ENCODE data around the gene SLC35E4. TPM values are rescaled to one million over a fixed set of nuclear protein-coding genes. Genes with fewer than 3 reads are reported as not detected.
"Not testable (repeated sequence)": the region's sequence is repeated elsewhere in the genome, so short reads cannot be mapped to it uniquely, and the experiment has no call there.

The SLC35E4 gene
- total and polyA plus RNA-seq, 4 donors = 0.14 to 1.2 (median 0.30) TPM

DNA sequence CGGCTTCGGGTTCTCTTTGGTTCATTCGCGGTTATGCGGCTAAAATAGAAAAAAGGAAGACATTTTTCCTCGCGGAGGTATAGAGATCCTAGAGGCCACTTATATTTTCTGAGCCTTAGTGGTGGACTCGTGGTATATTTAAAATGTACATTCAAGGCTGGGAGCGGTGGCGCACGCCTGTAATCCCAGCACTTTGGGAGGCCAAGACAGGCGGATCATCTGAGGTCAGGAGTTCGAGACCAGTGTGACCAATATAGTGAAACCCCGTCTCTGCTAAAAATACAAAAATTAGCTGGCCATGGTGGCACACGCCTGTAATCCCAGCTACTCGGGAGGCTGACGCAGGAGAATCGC lies 43.2 kb upstream of the SLC35E4 start:
- not testable (repeated sequence) for H3K9me3 ChIP-seq (ENCODE audit: control insufficient read depth in 4 of 4, low read length in 3 of 4); H3K27me3 ChIP-seq (ENCODE audit: control insufficient read depth in 4 of 4, insufficient read depth in 4 of 4, low read length in 3 of 4); DNase-seq (ENCODE audit: low spot score); H3K9ac ChIP-seq (ENCODE audit: low read depth in 1 of 2, low read length in 2 of 2); H3K27ac ChIP-seq (ENCODE audit: low read depth in 1 of 2, low read length in 2 of 2)
- peak; percentile 1 for TF ChIP-seq YY1 (IDR thresholded peaks at IDR 0.05)
- 34% methylated on average over 18 of the region's 18 CpGs for WGBS
- Histone ChIP-seq H3K36me3 (ENCODE audit: control insufficient read depth in 4 of 4, insufficient read depth in 3 of 4, low read depth in 1 of 4, low read length in 3 of 4) (peaks cover 9 to 18% (median 16%) of the 10 kb centered on the region in 4 donors), H3K4me1 (ENCODE audit: control insufficient read depth in 4 of 4, insufficient read depth in 4 of 4, low read length in 3 of 4) (peaks cover 0 to 18% (median 12%) of the 10 kb centered on the region in 4 donors), H3K4me3 (ENCODE audit: low read depth in 1 of 3, low read length in 3 of 3) (peak overlapping the region in 1 of 3 donors; percentile 17)

- H3K9me3 ChIP-seq (ENCODE audit: control insufficient read depth in 4 of 4, low read length in 3 of 4) = no peaks in the 10 kb centered on the region
- no peaks in the 10 kb centered on the region for H3K36me3 ChIP-seq (ENCODE audit: control insufficient read depth in 4 of 4, insufficient read depth in 3 of 4, low read depth in 1 of 4, low read length in 3 of 4)
- no peak for TF ChIP-seq TAF1 (conservative IDR thresholded peaks at IDR 0.05)
- no peak for TF ChIP-seq RXRA (IDR thresholded peaks at IDR 0.05)
- no peak for TF ChIP-seq SP1 (IDR thresholded peaks at IDR 0.05)
- H3K9ac ChIP-seq (ENCODE audit: low read depth in 1 of 2, low read length in 2 of 2) = no peak overlapping the region
- no peak overlapping the region for H3K4me3 ChIP-seq (ENCODE audit: low read depth in 1 of 3, low read length in 3 of 3)
- H3K27me3 ChIP-seq (ENCODE audit: control insufficient read depth in 4 of 4, insufficient read depth in 4 of 4, low read length in 3 of 4) = no peaks in the 10 kb centered on the region
- WGBS = 65% methylated on average over 2 of the region's 2 CpGs
- no peak overlapping the region for H3K27ac ChIP-seq (ENCODE audit: low read depth in 1 of 2, low read length in 2 of 2)
- DNase-seq (ENCODE audit: low spot score) = no peak
- H3K4me1 ChIP-seq (ENCODE audit: control insufficient read depth in 4 of 4, insufficient read depth in 4 of 4, low read length in 3 of 4) = peaks cover 0 to 7% (median 3%) of the 10 kb centered on the region in 4 donors
These were observed 39.4 kb upstream of the SLC35E4 start for GRCh38 chr22:30596199-30596598.

DNA sequence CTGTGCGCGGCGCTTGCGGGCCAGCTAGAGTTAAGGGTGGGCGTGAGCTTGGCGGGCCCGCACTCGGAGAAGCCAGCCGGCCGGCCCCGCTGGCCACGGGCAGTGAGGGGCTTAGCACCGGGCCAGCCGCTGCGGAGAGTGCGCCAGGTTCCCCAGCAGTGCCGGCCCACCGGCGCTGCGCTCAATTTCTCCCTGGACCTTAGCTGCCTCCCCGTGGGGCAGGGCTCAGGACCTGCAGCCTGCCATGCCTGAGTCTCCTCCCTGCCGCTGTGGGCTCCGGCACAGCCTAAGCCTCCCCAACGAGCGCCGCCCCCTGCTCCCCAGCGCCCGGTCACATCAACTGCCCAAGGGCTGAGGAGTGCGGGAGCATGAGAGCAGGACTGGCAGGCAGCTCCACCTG lies 38.7 kb upstream of the SLC35E4 start:
- H3K9me3 ChIP-seq (ENCODE audit: control insufficient read depth in 4 of 4, low read length in 3 of 4) = no peaks in the 10 kb centered on the region
- DNase-seq (ENCODE audit: low spot score) = no peak
- 92% methylated on average over 29 of the region's 29 CpGs for WGBS
- TF ChIP-seq ZBTB33 (IDR thresholded peaks at IDR 0.05) (no peak), RXRA (IDR thresholded peaks at IDR 0.05) (no peak), NR2F2 (IDR thresholded peaks at IDR 0.05) (no peak), SP1 (IDR thresholded peaks at IDR 0.05) (no peak), YY1 (IDR thresholded peaks at IDR 0.05) (no peak), FOXA1 (IDR thresholded peaks at IDR 0.05) (no peak), HNF4G (IDR thresholded peaks at IDR 0.05) (no peak), FOXA2 (IDR thresholded peaks at IDR 0.05) (no peak), GABPA (IDR thresholded peaks at IDR 0.05 in 1 of 2, conservative IDR thresholded peaks at IDR 0.05 in 1 of 2) (no peak), TAF1 (conservative IDR thresholded peaks at IDR 0.05) (no peak), CTCF (IDR thresholded peaks at IDR 0.05; ENCODE audit: low read depth, low read length, missing input control) (no peak), JUND (IDR thresholded peaks at IDR 0.05) (no peak), HNF4A (conservative IDR thresholded peaks at IDR 0.05) (no peak), EGR1 (IDR thresholded peaks at IDR 0.05; ENCODE audit: low read depth in 2 of 2) (no peak), MAX (IDR thresholded peaks at IDR 0.05) (no peak), RAD21 (IDR thresholded peaks at IDR 0.05) (no peak)
- H3K27me3 ChIP-seq (ENCODE audit: control insufficient read depth in 4 of 4, insufficient read depth in 4 of 4, low read length in 3 of 4) = no peaks in the 10 kb centered on the region
- H3K4me1 ChIP-seq (ENCODE audit: control insufficient read depth in 4 of 4, insufficient read depth in 4 of 4, low read length in 3 of 4) = peaks cover 0 to 5% (median 2%) of the 10 kb centered on the region in 4 donors
- no peak overlapping the region for H3K27ac ChIP-seq (ENCODE audit: low read depth in 1 of 2, low read length in 2 of 2)
- no peak overlapping the region for H3K4me3 ChIP-seq (ENCODE audit: low read depth in 1 of 3, low read length in 3 of 3)
- no peak overlapping the region for H3K9ac ChIP-seq (ENCODE audit: low read depth in 1 of 2, low read length in 2 of 2)
- H3K36me3 ChIP-seq (ENCODE audit: control insufficient read depth in 4 of 4, insufficient read depth in 3 of 4, low read depth in 1 of 4, low read length in 3 of 4) = no peaks in the 10 kb centered on the region

Data from liver (tissue), 9 donors.